HG03064 (cell line): ENCODE results near the gene SLC35G3.
"Not testable (repeated sequence)": the region's sequence is repeated elsewhere in the genome, so short reads cannot be mapped to it uniquely, and the experiment has no call there.

Experiments
- ATAC-seq: cut with Tn5 transposase; IDR thresholded peaks from one replicate; pipeline ENCODE4 v1.9.1; 2021; ENCODE audit warnings: low read depth; ENCODE audit not compliant: unreplicated experiment

SLC35G3 gene

GRCh38 chr17:35167046-35167445 is 27.1 kb downstream of the SLC35G3 start:
- ATAC-seq: no peak

GRCh38 chr17:35166526-35166925 is 27.7 kb downstream of the SLC35G3 start:
- no peak for ATAC-seq

GRCh38 chr17:35164716-35165115 is 29.5 kb downstream of the SLC35G3 start:
- ATAC-seq: no peak

- ATAC-seq: no peak
Measured at GRCh38 chr17:35163886-35164285, 30.3 kb downstream of the SLC35G3 start.

- ATAC-seq: no peak
Measured at GRCh38 chr17:35162755-35163154, 31.4 kb downstream of the SLC35G3 start.

- no peak for ATAC-seq
Measured at GRCh38 chr17:35161281-35161761, 32.9 kb downstream of the SLC35G3 start.

- ATAC-seq: no peak
Measured at GRCh38 chr17:35160354-35161201, 33.6 kb downstream of the SLC35G3 start.

GRCh38 chr17:35159940-35160339 is 34.3 kb downstream of the SLC35G3 start:
- ATAC-seq: no peak

GRCh38 chr17:35155246-35155645 is 38.9 kb downstream of the SLC35G3 start:
- no peak for ATAC-seq

- no peak for ATAC-seq
Measured at GRCh38 chr17:35154196-35155165, 39.7 kb downstream of the SLC35G3 start.

- ATAC-seq: no peak
Measured at GRCh38 chr17:35152421-35153140, 41.6 kb downstream of the SLC35G3 start.

GRCh38 chr17:35151080-35151479 is 43.1 kb downstream of the SLC35G3 start:
- not testable (repeated sequence) for ATAC-seq

GRCh38 chr17:35149941-35150340 is 44.3 kb downstream of the SLC35G3 start:
- ATAC-seq: no peak

- no peak for ATAC-seq
Measured at GRCh38 chr17:35148144-35148543, 46.0 kb downstream of the SLC35G3 start.

- no peak for ATAC-seq
Measured at GRCh38 chr17:35147375-35147905, 46.8 kb downstream of the SLC35G3 start, which contains the start of gene UNC45B. Gene UNC45B (plus strand): TSS chr17:35147817. CDS start chr17:35148264, 447 bp downstream.

GRCh38 chr17:35146214-35146833 is 47.9 kb downstream of the SLC35G3 start:
- no peak for ATAC-seq

- ATAC-seq: no peak
Measured at GRCh38 chr17:35144840-35145239, 49.4 kb downstream of the SLC35G3 start.
